Eye (tissue), 1 donor: ENCODE results near the gene GABBR2.
"Not testable (repeated sequence)": the region's sequence is repeated elsewhere in the genome, so short reads cannot be mapped to it uniquely, and the experiment has no call there.

Experiments used
- DNase-seq: peaks from one replicate; pipeline ENCODE4 v3.0.0-alpha.2; 2015

Gene GABBR2

DNA sequence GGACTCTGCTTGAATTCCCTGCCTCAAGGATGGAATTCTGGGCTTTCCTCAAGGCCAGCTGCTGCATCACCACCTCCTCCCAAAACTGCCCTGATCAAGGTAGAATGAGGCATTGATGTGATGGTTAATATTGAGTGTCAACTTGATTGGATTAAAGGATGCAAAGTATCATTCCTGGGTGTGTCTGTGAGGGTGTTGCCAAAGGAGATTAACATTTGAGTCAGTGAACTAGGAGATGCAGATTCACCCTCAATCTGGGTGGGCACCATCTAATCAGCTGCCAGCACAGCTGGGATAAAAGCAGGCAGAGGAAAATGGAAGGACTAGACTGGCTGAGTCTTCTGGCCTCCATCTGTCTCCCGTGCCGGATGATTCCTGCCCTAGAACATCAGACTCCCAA, 23.9 kb downstream of the GABBR2 start:
- DNase-seq: not testable (repeated sequence)

- DNase-seq: no peak
Observed at GRCh38 chr9:98678244-98678842, 30.4 kb downstream of the GABBR2 start.

- no peak for DNase-seq
Observed at GRCh38 chr9:98673681-98674080, 35.1 kb downstream of the GABBR2 start.

GRCh38 chr9:98667005-98667640, 41.6 kb downstream of the GABBR2 start:
- no peak for DNase-seq

GRCh38 chr9:98665501-98665900, 43.2 kb downstream of the GABBR2 start:
- no peak for DNase-seq

- no peak for DNase-seq
Observed at GRCh38 chr9:98660541-98660940, 48.2 kb downstream of the GABBR2 start.

DNA sequence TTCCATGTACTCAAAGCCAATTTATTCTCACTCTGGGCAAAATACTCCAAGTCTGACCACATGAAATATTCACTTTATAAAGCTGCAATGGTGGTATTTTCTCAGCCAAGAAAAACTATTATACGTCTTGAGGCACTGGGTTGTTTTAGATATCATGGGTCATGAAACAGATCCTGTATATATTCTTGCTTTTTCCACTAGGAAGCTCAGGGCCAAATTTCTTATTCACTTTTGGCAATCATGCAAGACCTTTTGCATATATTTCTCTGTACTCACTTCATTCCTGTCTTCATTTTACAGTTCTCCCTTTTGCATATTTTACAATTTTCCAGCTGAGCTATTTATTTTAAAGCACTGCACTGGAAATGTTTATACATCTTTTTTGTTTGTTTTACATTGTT, 49.8 kb downstream of the GABBR2 start:
- peak; percentile 62 for DNase-seq

GRCh38 chr9:98657897-98658296, 50.8 kb downstream of the GABBR2 start:
- DNase-seq: no peak

DNA sequence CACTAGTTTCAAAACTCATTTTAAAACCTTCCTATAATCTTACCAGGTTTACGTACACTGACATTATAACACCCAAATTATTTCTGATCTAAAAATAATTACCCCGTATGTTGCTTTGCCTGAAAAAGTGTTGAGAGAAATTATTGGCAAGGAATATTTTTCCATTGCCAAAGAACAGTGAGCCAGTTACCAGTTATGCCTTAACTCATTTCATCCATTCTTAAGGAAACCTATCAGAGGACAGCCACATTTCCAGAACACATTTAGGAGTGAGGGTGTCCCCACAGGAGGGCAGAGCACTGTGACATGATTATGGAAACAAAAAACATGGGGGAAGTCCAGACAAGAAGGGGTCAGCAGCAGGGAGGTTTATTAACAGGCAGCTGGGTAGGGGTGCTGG, 52.2 kb downstream of the GABBR2 start:
- DNase-seq: no peak

- DNase-seq: not testable (repeated sequence)
Observed at GRCh38 chr9:98655428-98655827, 53.3 kb downstream of the GABBR2 start.

DNA sequence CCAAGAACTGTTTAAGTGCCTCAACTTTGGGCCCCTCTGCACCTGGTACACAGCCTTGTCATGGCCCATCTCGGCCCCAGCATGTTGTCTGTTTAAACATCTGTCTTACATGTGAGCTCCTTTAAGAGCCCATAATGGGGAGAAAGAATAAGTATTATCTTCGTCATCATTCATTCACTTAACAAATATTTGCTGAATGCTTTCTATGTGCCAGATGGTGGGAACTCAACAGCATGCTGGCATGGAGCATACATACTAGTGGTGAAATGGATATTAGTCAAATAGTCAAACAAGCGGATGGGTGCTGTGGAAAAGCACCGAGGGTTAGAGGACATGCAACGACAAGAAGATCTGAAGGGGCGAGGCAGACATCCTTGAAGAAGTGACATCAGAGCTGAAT, 54.5 kb downstream of the GABBR2 start:
- DNase-seq: no peak

- DNase-seq: no peak
Observed at GRCh38 chr9:98652741-98653140, 56.0 kb downstream of the GABBR2 start.

GRCh38 chr9:98652302-98652701, 56.4 kb downstream of the GABBR2 start:
- DNase-seq: no peak

GRCh38 chr9:98647236-98647635, 61.5 kb downstream of the GABBR2 start:
- DNase-seq: no peak

DNA sequence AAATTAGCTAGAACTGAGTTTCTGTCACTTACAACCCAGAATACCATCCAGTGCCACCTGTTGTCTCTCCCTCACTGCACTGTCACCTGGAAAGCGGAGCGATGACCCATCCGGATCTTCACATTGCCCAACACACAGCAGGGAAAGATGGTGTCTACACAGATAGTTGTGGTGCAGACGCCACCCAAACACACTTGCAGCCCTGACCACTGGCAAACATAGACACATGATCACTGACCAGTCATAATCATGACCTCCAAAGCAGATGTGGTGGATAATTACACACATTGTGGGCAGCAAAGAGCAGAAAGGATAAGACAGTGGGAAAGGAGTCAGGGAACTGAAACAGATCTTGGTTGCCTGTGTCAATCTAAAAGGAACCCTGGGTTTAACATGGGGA, 64.7 kb downstream of the GABBR2 start:
- DNase-seq: no peak

DNA sequence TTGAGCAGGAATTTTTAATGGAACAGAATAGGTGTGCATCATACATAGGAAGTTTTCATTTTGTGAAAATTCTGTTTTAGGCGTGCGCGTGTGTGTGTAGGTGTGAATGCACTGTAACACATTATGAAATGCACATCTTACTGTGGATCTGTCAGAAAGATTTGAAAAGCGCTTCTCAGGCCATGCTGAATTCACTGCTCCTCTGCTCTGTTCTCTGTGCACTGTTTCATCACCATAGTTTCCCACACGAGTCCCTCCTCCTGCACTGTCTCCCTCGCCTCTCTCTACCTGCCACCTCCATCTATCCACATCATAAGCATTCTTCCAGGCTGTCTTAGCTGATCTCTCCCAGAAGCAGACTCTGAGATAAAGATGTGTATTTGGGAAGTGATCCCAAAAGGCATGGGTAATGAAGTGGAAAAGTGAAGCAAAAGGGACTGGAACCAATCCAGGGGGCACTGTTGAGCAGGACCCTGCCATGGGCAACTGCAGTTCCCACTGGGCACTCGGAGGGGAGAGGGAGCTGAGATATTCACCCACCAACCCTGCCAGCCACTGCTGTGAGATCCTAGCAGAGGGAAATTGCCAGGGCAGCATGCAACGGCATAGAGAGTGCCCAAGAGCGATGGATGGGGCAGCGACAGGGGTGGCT, 65.9 kb downstream of the GABBR2 start:
- DNase-seq: no peak

DNA sequence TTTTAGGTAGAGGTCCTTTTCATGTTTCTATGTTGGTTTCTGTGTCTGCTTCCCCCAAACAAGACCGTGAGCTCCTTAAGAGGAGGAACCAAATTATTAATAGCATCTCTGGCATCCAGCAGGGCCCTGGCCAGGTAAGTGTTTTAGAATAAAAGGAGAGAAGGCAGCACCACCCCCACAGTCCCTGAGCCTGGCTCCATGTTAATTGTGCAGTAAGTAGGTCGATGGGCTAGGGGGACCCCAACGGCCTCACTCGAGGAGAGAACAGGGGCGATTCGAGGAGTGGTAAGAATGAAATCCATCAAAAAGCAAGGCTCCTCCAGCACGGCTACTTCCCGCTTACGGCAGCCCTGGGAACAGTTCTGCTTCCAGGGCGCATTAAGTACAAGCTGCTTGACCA, 67.0 kb downstream of the GABBR2 start:
- DNase-seq: no peak

DNA sequence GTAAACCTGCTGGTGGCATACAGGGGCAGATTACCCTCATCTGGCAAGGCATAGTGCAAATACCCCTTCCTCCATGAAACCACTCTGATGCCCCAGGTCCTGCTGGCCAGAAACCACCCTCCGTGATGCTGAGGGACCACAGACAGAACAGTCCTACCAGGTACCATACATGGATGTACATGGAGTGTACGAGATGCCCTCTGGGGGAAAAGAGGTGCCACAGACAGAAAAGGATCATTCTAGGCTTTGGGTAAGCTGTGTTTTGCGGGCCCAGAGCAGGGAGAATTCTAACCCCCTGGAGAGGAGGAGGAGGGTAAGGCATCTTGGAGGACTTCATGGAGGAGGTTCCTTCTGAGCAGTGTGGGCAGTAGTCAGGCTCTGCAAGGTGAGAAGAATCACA, 68.3 kb downstream of the GABBR2 start:
- DNase-seq: no peak

- DNase-seq: no peak
Observed at GRCh38 chr9:98639133-98639532, 69.6 kb downstream of the GABBR2 start.

GRCh38 chr9:98637381-98637780, 71.4 kb downstream of the GABBR2 start:
- DNase-seq: no peak

DNA sequence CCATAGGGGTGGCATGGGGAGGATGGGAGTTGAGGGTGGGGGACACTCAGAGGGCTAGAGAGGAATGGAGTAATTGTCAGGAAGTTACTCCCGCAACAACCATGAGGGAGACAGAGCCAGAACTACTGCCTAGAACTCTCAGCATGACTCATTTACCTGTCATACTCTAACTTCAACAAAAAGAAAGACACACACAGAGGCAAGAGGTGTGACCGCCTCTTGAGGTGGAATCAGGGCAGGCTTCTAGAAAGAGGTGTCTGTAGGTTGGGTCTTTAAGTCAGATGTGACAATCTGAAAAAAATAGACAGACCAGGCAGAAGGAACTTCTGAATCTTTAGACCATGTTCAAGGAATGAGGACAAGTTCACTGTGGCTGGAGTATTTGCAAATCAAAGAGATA, 73.4 kb downstream of the GABBR2 start:
- no peak for DNase-seq

GRCh38 chr9:98634685-98635336, 73.9 kb downstream of the GABBR2 start:
- no peak for DNase-seq

GRCh38 chr9:98632839-98633238, 75.9 kb downstream of the GABBR2 start:
- no peak for DNase-seq

GRCh38 chr9:98627296-98627695, 81.4 kb downstream of the GABBR2 start:
- DNase-seq: peak; percentile 83
